Natural killer cell treated with Interleukin-12 subunit alpha and Interleukin-12 subunit beta and Interleukin-15 and Interleukin-18, amount 100 ng/mL, for 72 hours (primary cell): ENCODE data around the gene BTNL8. TPM values are rescaled to one million over a fixed set of nuclear protein-coding genes. Genes with fewer than 3 reads are reported as not detected.

Experiments
- total RNA-seq, 2 donors: library from RNA; stranded (reverse); gene quantifications; one replicate each; pipeline ENCODE4 v1.2.3, GENCODE V29; 2022

Gene BTNL8
- total RNA-seq, 2 donors from 2014 or later: not detected

Other genes with a start within 250 kb of the BTNL8 start
- gene FLT4, start 249.6 kb upstream of the BTNL8 start, total RNA-seq: under 1 TPM; 0.26 to 0.47 TPM
- not detected for gene OR2Y1, start 159.1 kb upstream of the BTNL8 start, total RNA-seq
- 100 to 1,000 TPM; 141 to 157 TPM for gene MGAT1, start 96.4 kb upstream of the BTNL8 start, total RNA-seq
- 10 to 100 TPM; 17.5 to 21.7 TPM for gene ZFP62, start 37.9 kb upstream of the BTNL8 start, total RNA-seq
- not detected for gene BTNL3, start 89.7 kb downstream of the BTNL8 start, total RNA-seq
- not detected for gene BTNL9, start 141.1 kb downstream of the BTNL8 start, total RNA-seq
- gene OR2V1, start 232.0 kb downstream of the BTNL8 start, total RNA-seq: not detected
- gene OR2V2, start 248.4 kb downstream of the BTNL8 start, total RNA-seq: not detected